Psoas muscle (tissue), 8 donors: Measurements from ENCODE around the gene SEC16A. TPM values are rescaled to one million over a fixed set of nuclear protein-coding genes. Genes with fewer than 3 reads are reported as not detected.

Experiments used
- ATAC-seq, 4 donors: fragments of 200-7000 bp; cut with Tn5 transposase; one replicate each; pipeline ENCODE4 v1.9.1; 2020; ENCODE audit warnings: moderate library complexity in 3 of 4, mild to moderate bottlenecking in 2 of 4
- DNase-seq, 2 donors: peaks; one replicate each; pipeline ENCODE4 v3.0.0-alpha.2; 2020
- H3K27ac ChIP-seq: fragments of 200-600 bp; one replicate; pipeline ENCODE4 v1.8.0; 2022
- H3K27me3 ChIP-seq, 3 donors: fragments of 200-600 bp in 1 of 3; one replicate each; pipeline versions ENCODE4 v1.6.1 to v1.8.0; 2013 to 2022; ENCODE audit warnings: low read length in 2 of 3, mild to moderate bottlenecking in 2 of 3, moderate library complexity in 1 of 3; ENCODE audit not compliant: insufficient read depth in 3 of 3
- H3K36me3 ChIP-seq, 2 donors: fragments of 200-600 bp in 1 of 2; one replicate each; pipeline versions ENCODE4 v1.6.1 to v1.8.0; 2013 to 2022; ENCODE audit warnings: low read depth in 1 of 2, mild to moderate bottlenecking in 1 of 2, moderate library complexity in 1 of 2; ENCODE audit not compliant: insufficient read depth in 1 of 2
- H3K4me1 ChIP-seq: fragments of 200-600 bp; one replicate; pipeline ENCODE4 v1.8.0; 2022
- H3K4me3 ChIP-seq: fragments of 200-600 bp; one replicate; pipeline ENCODE4 v1.8.0; 2022; ENCODE audit warnings: mild to moderate bottlenecking
- H3K9me3 ChIP-seq: fragments of 200-600 bp; one replicate; pipeline ENCODE4 v1.8.0; 2022
- CTCF ChIP-seq: fragments of 200-600 bp; IDR thresholded peaks from one replicate; pipeline ENCODE4 v1.8.0; 2022; ENCODE audit warnings: antibody characterized with exemption
- WGBS, 3 donors: extraction: QIAGEN DNeasy Blood & Tissue Kit; methylation state at CpG; one replicate each; pipeline versions ENCODE4 v1.1.6 to v1.1.7; 2013; 5-methylcytosine and 5-hydroxymethylcytosine counted together
- intact Hi-C, 2 donors: fragments of 100-400 bp; cut with DNase I; formaldehyde crosslinking; loops; one replicate each; pipeline versions ENCODE4 v1.11.0 to v1.14.2; 2022
- polyA plus RNA-seq, 3 donors: library from polyadenylated mRNA; stranded (reverse); fragments of 200-250 nt; gene quantifications; one replicate each; pipeline ENCODE4 v1.2.3, GENCODE V29; 2013
- total RNA-seq, 4 donors: library from RNA; stranded (reverse); fragmentation: NEBNext Ultra II Directional in 2 of 4; extraction: Animal tissue kit (Norgen Biotek cat#: 25700) in 2 of 4; gene quantifications; one replicate each; pipeline versions ENCODE4 v1.2.1 to v1.2.4, GENCODE V29; 2021 to 2023
- donor health status: healthy with polysubstance abuse.
- donor health status: DM: no; HTN: no; CAD: no; lungs with moderate emphysema.
- donor health status: Bipolar disorder and iron deficiency.
- donor health status: healthy.
- donor health status: DM: yes; HTN: yes; CAD: no.
- donor health status: DM: no; HTN: no; CAD: no.
- donor health status: DM: no; HTN: no; CAD: no.
- donor health status: DM: yes; HTN: yes; CAD: no.

The SEC16A gene
- total and polyA plus RNA-seq, 7 donors, result 22.3 to 40.0 (median 31.5) TPM

GRCh38 chr9:136444102-136444501, 38.7 kb downstream of the SEC16A start:
- Histone ChIP-seq H3K4me3 (no peak overlapping the region), H3K9me3 (no peaks in the 10 kb centered on the region), H3K4me1 (peaks cover 7% of the 10 kb centered on the region), H3K27ac (no peak overlapping the region), H3K27me3 (no peaks in the 10 kb centered on the region), H3K36me3 (peaks cover 13 to 84% of the 10 kb centered on the region in 2 donors)
- 88 to 93% (median 90%) methylated on average over 20 of the region's 20 CpGs for WGBS, 3 donors
- no peak for TF ChIP-seq CTCF
- DNase-seq, result no peak
- intact Hi-C loops, result loop anchor here in 1 of 2 donors (5.0 kb wide), 1 partner anchor 33 kb away; no protein-coding TSS in a partner anchor
- no peak for ATAC-seq

- intact Hi-C loops, result loop anchor here in 1 of 2 donors (5.0 kb wide), 1 partner anchor 34 kb away; no protein-coding TSS in a partner anchor
- Histone ChIP-seq H3K9me3 (no peaks in the 10 kb centered on the region), H3K36me3 (peaks cover 11 to 80% of the 10 kb centered on the region in 2 donors), H3K27me3 (no peaks in the 10 kb centered on the region), H3K27ac (no peak overlapping the region), H3K4me1 (peaks cover 7% of the 10 kb centered on the region), H3K4me3 (no peak overlapping the region)
- no peak for TF ChIP-seq CTCF
- WGBS, 3 donors, result 93 to 97% (median 94%) methylated on average over 7 of the region's 7 CpGs
- ATAC-seq, result no peak
- no peak for DNase-seq
These were observed 39.2 kb downstream of the SEC16A start for GRCh38 chr9:136443687-136444086.

- DNase-seq, result no peak
- TF ChIP-seq CTCF, result no peak
- H3K4me1 ChIP-seq, result peaks cover 9% of the 10 kb centered on the region
- peaks cover 7 to 78% of the 10 kb centered on the region in 2 donors for H3K36me3 ChIP-seq
- intact Hi-C loops, result loop anchor here in 1 of 2 donors (5.0 kb wide), 1 partner anchor 34 kb away; no protein-coding TSS in a partner anchor
- no peak overlapping the region for H3K27ac ChIP-seq
- H3K9me3 ChIP-seq, result no peaks in the 10 kb centered on the region
- no peaks in the 10 kb centered on the region for H3K27me3 ChIP-seq
- ATAC-seq, result no peak
- no peak overlapping the region for H3K4me3 ChIP-seq
- 92 to 93% (median 93%) methylated on average over 14 to 15 of the region's 15 CpGs for WGBS, 3 donors
These were observed 39.8 kb downstream of the SEC16A start for GRCh38 chr9:136443087-136443486.

GRCh38 chr9:136442265-136442664, 40.6 kb downstream of the SEC16A start:
- no peak overlapping the region for H3K4me3 ChIP-seq
- no peak for DNase-seq
- peaks cover 18% of the 10 kb centered on the region for H3K4me1 ChIP-seq
- H3K27ac ChIP-seq, result no peak overlapping the region
- intact Hi-C loops, result loop anchor here in 1 of 2 donors (5.0 kb wide), 1 partner anchor 35 kb away; no protein-coding TSS in a partner anchor
- 80 to 83% (median 80%) methylated on average over 5 of the region's 5 CpGs for WGBS, 3 donors
- no peak for ATAC-seq
- no peak for TF ChIP-seq CTCF
- no peaks in the 10 kb centered on the region for H3K9me3 ChIP-seq
- peaks cover 7 to 70% of the 10 kb centered on the region in 2 donors for H3K36me3 ChIP-seq
- no peaks in the 10 kb centered on the region for H3K27me3 ChIP-seq

- intact Hi-C loops, result loop anchor here in 1 of 2 donors (5.0 kb wide), 1 partner anchor 36 kb away; no protein-coding TSS in a partner anchor
- 71 to 78% (median 71%) methylated on average over 17 of the region's 17 CpGs for WGBS, 3 donors
These were observed 41.1 kb downstream of the SEC16A start for GRCh38 chr9:136441681-136442245.

More at GRCh38 chr9:136441681-136442245, 41.1 kb downstream of the SEC16A start:
- H3K4me3 ChIP-seq, result no peak overlapping the region
- peaks cover 23% of the 10 kb centered on the region for H3K4me1 ChIP-seq
- DNase-seq (no peak), ATAC-seq (no peak)
- H3K9me3 ChIP-seq, result no peaks in the 10 kb centered on the region
- H3K27ac ChIP-seq, result no peak overlapping the region
- TF ChIP-seq CTCF, result no peak
- H3K27me3 ChIP-seq, result no peaks in the 10 kb centered on the region
- H3K36me3 ChIP-seq, result peaks cover 3 to 67% of the 10 kb centered on the region in 2 donors
